Esophagus muscularis mucosa (tissue), 4 donors: ENCODE results near the gene SHMT2. TPM values are rescaled to one million over a fixed set of nuclear protein-coding genes. Genes with fewer than 3 reads are reported as not detected.
"Not testable (repeated sequence)": the region's sequence is repeated elsewhere in the genome, so short reads cannot be mapped to it uniquely, and the experiment has no call there.

Source experiments
- DNase-seq: peaks from one replicate; pipeline ENCODE4 v3.0.0-alpha.2; 2017; ENCODE audit errors: extremely low spot score
- H3K27ac ChIP-seq, 4 donors: fragments of 200-600 bp; sonication (generic); replicated peaks in 1 of 4; 1 replicate in 3 of 4; 2 replicates in 1 of 4; pipeline ENCODE4 v1.5.1; 2016 to 2019; ENCODE audit warnings: mild to moderate bottlenecking in 1 of 4
- H3K27me3 ChIP-seq, 4 donors: fragments of 200-600 bp; sonication (generic); one replicate each; pipeline versions ENCODE4 v1.5.1 to v1.6.0; 2016 to 2019
- H3K36me3 ChIP-seq, 4 donors: fragments of 200-600 bp; sonication (generic); one replicate each; pipeline ENCODE4 v1.5.1; 2016 to 2019
- H3K4me1 ChIP-seq, 4 donors: fragments of 200-600 bp; sonication (generic); one replicate each; pipeline ENCODE4 v1.5.1; 2016 to 2019
- H3K4me3 ChIP-seq, 4 donors: fragments of 200-600 bp; sonication (generic); 1 replicate in 2 of 4; 2 replicates in 2 of 4; pipeline ENCODE4 v1.5.1; 2016 to 2019; ENCODE audit warnings: mild to moderate bottlenecking in 4 of 4, moderate library complexity in 1 of 4
- H3K9me3 ChIP-seq, 4 donors: fragments of 200-600 bp; sonication (generic); 1 replicate in 3 of 4; 2 replicates in 1 of 4; pipeline ENCODE4 v1.5.1; 2016 to 2019
- EP300 ChIP-seq: sonication (generic); formaldehyde crosslinking; IDR thresholded peaks from one replicate; pipeline ENCODE4 v1.6.1; 2017; ENCODE audit warnings: antibody characterized with exemption
- POLR2A ChIP-seq: fragments of 450-650 bp; IDR thresholded peaks from one replicate; pipeline ENCODE4 v1.6.1; 2017; ENCODE audit warnings: antibody characterized with exemption, moderate library complexity, mild to moderate bottlenecking, low read depth
- POLR2AphosphoS5 ChIP-seq, 2 donors: sonication (generic); formaldehyde crosslinking; IDR thresholded peaks; one replicate each; pipeline ENCODE4 v1.6.1; 2017; ENCODE audit warnings: antibody characterized with exemption in 2 of 2
- WGBS: methylation state at CpG from one replicate; pipeline ENCODE4 v1.1.5; 2018; 5-methylcytosine and 5-hydroxymethylcytosine counted together
- intact Hi-C: fragments of 100-400 bp; cut with DNase I; formaldehyde crosslinking; loops from one replicate; pipeline ENCODE4 v1.15.1; 2023
- total RNA-seq, 4 donors: library from RNA; depleted of rRNA; stranded (reverse); fragments of >200 nt; gene quantifications; one replicate each; pipeline versions ENCODE4 v1.1.0 to v1.2.1, GENCODE V29; 2016
- TF ChIP-seq, protein P1 (sequence below), 3 experiments: fragments of 200-600 bp in 2 of 3; fragments of 450-650 bp in 1 of 3; sonication (generic) in 2 of 3; IDR thresholded peaks; one replicate each; pipeline ENCODE4 v1.5.1; 2017 to 2019; ENCODE audit warnings: antibody characterized with exemption in 3 of 3, mild to moderate bottlenecking in 2 of 3, moderate library complexity in 1 of 3

The SHMT2 gene
- total RNA-seq, 4 donors from 2014 or later = 22.8 to 60.4 (median 34.6) TPM

DNA sequence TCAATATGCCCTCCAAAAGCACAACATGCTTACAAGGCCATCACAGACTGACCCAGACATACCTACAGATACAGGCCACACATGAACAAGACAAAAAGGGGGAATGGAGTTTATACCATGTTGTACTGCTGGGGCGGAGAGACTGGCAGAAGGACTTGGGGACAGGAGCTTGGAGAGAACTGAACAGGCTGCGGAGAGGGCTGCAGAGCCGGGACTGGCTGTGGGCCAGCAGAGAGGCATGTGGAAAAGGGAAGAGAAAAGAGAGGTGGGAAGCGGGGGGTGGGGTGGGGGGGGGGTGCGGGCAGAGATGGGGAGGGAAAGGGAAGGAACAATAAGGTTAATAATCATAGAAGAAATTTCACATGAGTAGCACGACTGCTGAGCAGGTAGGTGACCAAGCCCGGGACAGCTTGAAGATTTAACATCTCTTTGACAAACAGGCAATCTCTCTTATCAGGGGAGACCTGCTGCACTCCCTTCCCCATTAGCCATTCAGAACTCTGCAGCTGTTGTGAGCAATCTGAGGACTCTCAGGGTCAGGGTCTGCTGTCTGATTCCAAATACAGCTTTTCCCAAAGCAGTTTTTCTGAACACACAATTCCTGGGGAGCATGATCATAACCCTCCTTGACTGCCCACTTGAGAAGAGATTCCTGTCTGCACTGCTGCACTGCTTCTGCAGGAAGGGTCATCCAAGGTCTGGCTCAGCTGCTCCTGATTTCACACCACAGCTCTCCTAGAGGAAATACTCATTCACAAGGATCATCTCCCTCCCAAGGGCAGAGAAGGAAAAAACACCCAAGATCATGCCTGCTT, 43.0 kb downstream of the SHMT2 start:
- Histone ChIP-seq H3K4me3 (no peak overlapping the region), H3K4me1 (peaks cover 0 to 8% (median 0%) of the 10 kb centered on the region in 4 donors), H3K27ac (no peak overlapping the region), H3K36me3 (peaks cover 31 to 96% (median 49%) of the 10 kb centered on the region in 4 donors), H3K9me3 (no peaks in the 10 kb centered on the region), H3K27me3 (no peaks in the 10 kb centered on the region)
- 71% methylated on average over 7 of the region's 7 CpGs for WGBS
- DNase-seq = no peak
- intact Hi-C loops = no loop called here
- no peak for TF ChIP-seq POLR2A
- no peak for TF ChIP-seq POLR2AphosphoS5 (IDR thresholded peaks at IDR 0.05)
- no peak for TF ChIP-seq EP300
- TF ChIP-seq, protein P1, sequence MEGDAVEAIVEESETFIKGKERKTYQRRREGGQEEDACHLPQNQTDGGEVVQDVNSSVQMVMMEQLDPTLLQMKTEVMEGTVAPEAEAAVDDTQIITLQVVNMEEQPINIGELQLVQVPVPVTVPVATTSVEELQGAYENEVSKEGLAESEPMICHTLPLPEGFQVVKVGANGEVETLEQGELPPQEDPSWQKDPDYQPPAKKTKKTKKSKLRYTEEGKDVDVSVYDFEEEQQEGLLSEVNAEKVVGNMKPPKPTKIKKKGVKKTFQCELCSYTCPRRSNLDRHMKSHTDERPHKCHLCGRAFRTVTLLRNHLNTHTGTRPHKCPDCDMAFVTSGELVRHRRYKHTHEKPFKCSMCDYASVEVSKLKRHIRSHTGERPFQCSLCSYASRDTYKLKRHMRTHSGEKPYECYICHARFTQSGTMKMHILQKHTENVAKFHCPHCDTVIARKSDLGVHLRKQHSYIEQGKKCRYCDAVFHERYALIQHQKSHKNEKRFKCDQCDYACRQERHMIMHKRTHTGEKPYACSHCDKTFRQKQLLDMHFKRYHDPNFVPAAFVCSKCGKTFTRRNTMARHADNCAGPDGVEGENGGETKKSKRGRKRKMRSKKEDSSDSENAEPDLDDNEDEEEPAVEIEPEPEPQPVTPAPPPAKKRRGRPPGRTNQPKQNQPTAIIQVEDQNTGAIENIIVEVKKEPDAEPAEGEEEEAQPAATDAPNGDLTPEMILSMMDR (IDR thresholded peaks at IDR 0.05) = no peak

DNA sequence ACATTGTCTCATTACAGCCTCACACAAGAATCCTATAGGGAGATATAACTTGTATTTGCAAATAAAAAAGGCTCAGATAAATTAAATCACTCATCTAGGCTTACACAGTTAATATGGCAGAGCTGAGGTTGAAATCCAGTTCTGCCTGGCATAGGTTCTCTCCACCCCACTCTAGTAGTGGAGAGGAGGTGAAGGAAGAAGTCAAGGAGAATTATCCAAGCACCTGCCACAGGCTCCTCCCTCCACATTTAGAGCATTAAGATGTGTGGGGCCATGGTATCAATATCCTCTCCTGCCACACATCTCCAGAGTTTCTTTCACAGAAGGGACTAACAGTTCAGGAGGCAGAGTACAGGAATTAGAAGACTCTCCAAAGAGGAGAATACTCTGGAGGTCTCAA, 44.0 kb downstream of the SHMT2 start:
- DNase-seq = no peak
- peaks cover 23 to 96% (median 49%) of the 10 kb centered on the region in 4 donors for H3K36me3 ChIP-seq
- TF ChIP-seq EP300 (no peak), POLR2A (no peak)
- TF ChIP-seq, protein P1 (IDR thresholded peaks at IDR 0.05) = no peak
- no peaks in the 10 kb centered on the region for H3K9me3 ChIP-seq
- H3K4me1 ChIP-seq = peaks cover 0 to 8% (median 0%) of the 10 kb centered on the region in 4 donors
- no peak overlapping the region for H3K27ac ChIP-seq
- H3K27me3 ChIP-seq = no peaks in the 10 kb centered on the region
- intact Hi-C loops = no loop called here
- no peak overlapping the region for H3K4me3 ChIP-seq

DNA sequence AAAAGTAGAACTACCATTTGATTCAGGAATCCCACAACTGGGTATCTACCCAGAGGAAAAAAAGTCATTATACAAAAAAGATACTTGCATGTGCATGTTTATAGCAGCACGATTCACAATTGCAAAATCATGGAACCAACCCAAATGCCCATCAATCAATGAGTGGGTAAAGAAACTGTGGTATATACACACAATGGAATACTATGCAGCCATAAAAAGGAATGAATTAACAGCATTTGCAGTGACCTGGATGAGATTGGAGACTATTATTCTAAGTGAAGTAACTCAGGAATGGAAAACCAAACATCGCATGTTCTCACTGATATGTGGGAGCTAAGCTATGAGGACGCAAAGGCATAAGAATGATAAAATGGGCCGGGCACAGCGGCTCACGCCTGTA, 46.7 kb downstream of the SHMT2 start:
- intact Hi-C loops, DNase-seq: not testable (repeated sequence)
- peaks cover 27 to 96% (median 56%) of the 10 kb centered on the region in 4 donors for H3K36me3 ChIP-seq

DNA sequence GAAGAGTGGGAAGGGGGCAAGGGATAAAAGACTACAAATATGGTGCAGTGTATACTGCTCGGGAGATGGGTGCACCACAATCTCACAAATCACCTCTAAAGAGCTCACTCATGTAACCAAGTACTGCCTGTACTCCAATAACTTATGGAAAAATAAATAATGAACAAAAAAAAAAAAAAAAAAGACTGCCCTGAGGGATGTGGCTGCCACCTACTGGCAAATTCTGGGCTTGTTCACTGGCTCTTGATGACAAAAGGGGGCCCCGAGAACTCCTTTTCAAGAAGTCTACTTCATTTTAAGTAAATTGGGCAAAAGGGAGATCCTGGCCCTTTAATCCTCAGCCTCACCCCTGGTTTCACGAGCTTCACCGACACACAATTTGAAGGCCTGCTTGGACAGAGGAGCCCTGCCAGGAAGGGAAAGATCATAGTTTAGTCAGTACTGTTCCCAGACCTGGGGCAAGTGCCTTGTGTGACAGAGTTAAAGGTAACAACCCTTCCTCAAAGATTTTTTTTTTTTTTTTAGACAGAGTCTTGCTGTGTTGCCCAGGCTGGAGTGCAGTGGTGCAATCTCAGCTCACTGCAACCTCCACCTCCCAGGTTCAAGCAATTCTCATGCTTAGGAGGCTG, 47.5 kb downstream of the SHMT2 start:
- no peak overlapping the region for H3K27ac ChIP-seq
- TF ChIP-seq, protein P1 (IDR thresholded peaks at IDR 0.05) = peak in 2 of 3 experiments; percentile 19 to 28
- TF ChIP-seq POLR2AphosphoS5 (IDR thresholded peaks at IDR 0.05) = no peak
- H3K36me3 ChIP-seq = peaks cover 23 to 96% (median 61%) of the 10 kb centered on the region in 4 donors
- no peak overlapping the region for H3K4me3 ChIP-seq
- no peak for DNase-seq
- H3K27me3 ChIP-seq = no peaks in the 10 kb centered on the region
- 86% methylated on average over 4 of the region's 4 CpGs for WGBS
- intact Hi-C loops = no loop called here
- H3K4me1 ChIP-seq = peaks cover 0 to 9% (median 7%) of the 10 kb centered on the region in 4 donors
- no peaks in the 10 kb centered on the region for H3K9me3 ChIP-seq

More for the DNA sequence above, 46.7 kb downstream of the SHMT2 start:
- H3K27me3 ChIP-seq, H3K9me3 ChIP-seq, H3K4me1 ChIP-seq, H3K27ac ChIP-seq, H3K4me3 ChIP-seq: not testable (repeated sequence)
- 95% methylated on average over 6 of the region's 6 CpGs for WGBS

DNA sequence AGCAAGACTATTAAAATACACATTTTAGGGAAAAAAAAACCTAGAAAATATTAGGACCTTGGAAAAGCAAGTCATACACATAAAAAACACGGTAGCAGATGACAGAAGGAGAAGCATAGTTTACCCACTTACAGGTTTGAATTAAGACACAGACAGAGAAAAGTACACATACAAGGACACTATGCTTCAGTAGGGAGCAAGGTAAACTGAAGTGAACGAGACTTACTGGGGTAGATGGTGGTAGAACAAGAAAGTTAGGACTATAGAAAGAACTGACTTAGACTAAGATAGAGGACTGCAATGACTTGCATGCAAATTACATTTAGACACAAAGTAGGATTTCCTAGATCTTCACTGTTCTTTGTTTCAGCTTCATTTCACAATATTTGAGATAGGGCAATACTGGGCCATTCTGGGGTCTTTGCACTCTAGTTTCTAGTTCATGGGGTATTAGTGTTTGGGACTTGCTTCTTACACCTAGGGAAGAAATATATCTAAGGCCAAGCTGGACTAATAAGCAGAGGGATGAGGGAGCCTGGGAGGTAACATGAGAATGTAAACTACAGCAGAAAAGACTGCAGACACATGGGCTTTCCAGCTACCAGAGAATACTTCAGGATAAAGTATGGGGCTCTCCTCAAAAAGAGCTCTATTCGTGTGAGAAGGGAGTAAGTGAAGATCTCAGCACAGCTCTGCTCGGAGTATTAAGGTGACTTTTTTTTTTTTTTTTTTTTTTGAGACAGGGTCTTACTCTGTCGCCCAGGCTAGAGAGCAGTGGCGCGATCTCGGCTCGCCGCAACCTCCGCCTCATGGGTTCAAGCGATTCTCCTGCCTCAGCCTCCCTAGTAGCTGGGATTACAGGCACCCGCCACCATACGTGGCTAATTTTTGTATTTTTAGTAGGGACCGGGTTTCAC, 49.2 kb downstream of the SHMT2 start:
- Histone ChIP-seq H3K4me1 (peaks cover 0 to 9% (median 3%) of the 10 kb centered on the region in 4 donors), H3K36me3 (peaks cover 29 to 96% (median 70%) of the 10 kb centered on the region in 4 donors), H3K4me3 (no peak overlapping the region), H3K27me3 (no peaks in the 10 kb centered on the region), H3K9me3 (no peaks in the 10 kb centered on the region), H3K27ac (no peak overlapping the region)
- no peak for TF ChIP-seq EP300
- TF ChIP-seq, protein P1 (IDR thresholded peaks at IDR 0.05) = no peak
- TF ChIP-seq POLR2AphosphoS5 (IDR thresholded peaks at IDR 0.05) = no peak
- TF ChIP-seq POLR2A = no peak
- no peak for DNase-seq
- intact Hi-C loops = no loop called here
- 95% methylated on average over 15 of the region's 15 CpGs for WGBS
